SW480 (cell line): ENCODE measurements around the gene KLRC2.
"Not testable (repeated sequence)": the region's sequence is repeated elsewhere in the genome, so short reads cannot be mapped to it uniquely, and the experiment has no call there.

Experiments
- DNase-seq: peaks from one replicate; pipeline ENCODE4 v3.0.0-alpha.2; 2016; ENCODE audit warnings: low spot score

KLRC2 gene

DNA sequence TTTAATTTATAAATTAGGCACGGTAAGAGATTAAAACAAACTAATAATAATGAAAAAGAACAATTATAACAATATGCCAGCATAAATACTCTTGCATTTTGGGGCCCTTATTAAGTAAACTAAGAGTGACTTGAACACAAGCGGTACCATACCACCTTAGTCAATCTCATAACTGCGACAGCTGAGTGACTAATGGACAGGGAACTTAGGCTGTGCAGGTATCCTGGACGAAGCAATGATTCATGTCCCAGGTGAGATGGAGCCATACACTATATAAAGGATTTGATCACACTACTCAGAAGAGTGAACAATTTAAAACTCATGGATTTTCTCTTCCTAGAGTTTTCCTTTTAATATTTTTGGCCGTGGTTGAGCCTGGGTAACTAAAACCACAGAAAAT lies 30.5 kb downstream of the KLRC2 start:
- DNase-seq, result no peak

DNA sequence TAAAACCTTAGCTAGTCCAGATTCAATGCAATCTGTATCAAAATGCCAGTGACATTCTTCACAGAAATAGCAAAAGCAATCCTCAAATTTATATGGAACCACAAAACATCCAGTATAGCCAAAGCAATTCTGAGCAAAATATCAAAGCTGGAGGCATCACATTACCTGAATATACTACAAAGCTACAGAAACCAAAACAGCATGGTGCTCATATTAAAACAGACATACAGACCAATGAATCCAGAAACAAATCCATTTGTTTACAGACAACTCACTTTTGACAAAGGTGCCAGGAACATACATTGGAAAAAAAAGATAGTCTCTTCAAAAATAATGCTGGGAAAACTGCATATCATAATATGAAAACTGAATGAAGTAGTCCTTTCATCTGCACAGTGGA lies 31.0 kb downstream of the KLRC2 start:
- DNase-seq, result no peak

DNA sequence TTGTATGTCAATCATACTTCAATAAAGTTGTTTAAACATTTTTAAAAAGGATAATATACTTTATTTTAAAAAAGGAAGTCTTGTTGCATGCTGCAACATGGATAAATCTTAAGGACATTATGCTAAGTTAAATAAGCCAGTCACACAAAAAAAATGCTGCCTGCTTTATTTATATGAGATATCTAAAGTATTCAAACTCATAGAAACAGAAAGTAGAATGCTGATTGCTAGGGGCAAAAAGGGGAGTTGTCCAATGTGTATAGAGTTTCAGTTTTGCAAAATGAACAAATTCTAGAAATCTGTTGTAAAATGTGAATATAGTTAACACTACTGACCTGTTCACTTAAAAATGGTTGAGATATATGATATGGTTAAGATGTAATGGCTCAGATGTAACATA lies 35.0 kb downstream of the KLRC2 start:
- DNase-seq, result no peak

DNA sequence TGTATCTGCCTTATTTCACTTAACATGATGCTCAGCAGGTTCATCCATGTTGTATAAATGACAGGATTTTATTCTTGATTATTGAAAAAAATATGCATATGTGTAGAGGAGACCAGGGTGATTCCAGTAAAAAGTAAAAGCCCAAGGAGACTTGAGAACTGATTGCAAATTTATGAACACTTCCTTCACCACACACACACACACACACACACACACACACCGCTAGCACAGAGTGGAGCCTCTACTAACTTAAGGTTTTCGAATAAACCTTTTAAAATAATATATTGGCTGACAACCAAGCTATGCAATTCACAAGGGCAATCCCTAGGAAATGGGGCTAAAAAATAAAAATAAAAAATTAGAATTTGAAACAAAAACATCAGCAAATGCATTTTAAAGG lies 37.6 kb downstream of the KLRC2 start:
- no peak for DNase-seq

DNA sequence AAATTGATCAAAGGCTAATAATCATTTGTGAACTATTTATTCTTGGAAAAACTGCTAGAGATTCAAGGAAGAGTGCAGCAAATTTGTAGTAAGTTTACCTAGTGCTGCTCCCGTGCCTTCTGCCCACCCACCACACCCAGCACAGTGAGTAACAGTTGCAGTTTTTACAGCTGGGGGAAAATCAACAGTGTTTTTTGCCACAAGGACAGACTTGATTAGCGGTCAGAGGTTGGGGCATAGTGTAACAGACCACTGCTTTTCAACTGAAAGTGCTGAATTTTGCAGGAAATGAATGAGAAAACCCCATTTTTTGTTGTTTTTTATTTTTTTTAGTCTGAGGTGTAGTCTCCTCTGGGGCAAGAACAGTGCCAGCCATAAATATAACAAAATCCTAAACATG lies 38.5 kb downstream of the KLRC2 start:
- peak; percentile 37 for DNase-seq

DNA sequence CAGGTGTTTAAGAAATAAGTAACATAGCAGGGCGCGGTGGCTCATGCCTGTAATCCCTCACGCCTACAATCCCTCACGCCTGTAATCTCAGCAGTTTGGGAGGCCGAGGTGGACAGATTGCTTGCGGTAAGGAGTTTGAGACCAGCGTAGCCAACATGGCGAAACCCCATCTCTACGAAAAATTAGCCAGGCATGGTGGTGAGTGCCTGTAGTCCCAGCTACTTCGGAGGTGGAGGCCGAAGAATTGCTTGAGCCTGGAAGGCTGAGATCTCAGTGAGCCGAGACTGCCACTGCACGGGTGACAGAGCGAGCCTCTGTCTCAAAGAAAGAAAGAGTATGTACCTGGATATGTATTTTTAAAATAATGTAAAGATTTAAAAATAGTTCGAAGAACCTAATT lies 39.6 kb downstream of the KLRC2 start:
- not testable (repeated sequence) for DNase-seq

DNA sequence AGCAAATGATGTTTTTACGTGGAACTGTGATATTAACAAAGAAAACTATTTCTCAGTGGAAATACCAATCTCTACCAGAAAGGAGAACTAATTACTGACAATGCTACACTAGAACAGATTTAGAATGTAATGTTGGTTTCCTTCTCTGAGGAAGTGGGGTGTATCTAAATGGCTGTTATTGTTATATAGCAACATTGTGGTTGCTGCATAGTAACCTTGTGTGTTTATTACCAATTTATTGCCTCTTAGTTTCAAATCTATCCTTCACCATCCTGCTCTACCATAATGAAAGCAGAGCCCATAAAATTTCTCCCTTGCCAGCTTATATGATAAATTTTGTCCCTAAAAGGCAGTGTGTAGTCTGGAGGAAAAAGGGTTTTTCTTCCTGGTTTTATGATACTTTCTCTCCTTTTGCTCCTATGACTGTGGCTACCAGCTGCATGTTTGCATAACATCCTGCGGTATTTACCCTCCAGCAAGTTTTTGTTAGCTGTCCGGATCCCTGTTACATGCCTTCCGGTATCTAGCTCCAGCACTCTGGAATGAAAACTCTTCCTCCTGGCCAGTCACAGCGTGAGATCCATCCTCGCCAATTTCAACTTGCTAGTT lies 40.3 kb downstream of the KLRC2 start:
- peak; percentile 96 for DNase-seq

DNA sequence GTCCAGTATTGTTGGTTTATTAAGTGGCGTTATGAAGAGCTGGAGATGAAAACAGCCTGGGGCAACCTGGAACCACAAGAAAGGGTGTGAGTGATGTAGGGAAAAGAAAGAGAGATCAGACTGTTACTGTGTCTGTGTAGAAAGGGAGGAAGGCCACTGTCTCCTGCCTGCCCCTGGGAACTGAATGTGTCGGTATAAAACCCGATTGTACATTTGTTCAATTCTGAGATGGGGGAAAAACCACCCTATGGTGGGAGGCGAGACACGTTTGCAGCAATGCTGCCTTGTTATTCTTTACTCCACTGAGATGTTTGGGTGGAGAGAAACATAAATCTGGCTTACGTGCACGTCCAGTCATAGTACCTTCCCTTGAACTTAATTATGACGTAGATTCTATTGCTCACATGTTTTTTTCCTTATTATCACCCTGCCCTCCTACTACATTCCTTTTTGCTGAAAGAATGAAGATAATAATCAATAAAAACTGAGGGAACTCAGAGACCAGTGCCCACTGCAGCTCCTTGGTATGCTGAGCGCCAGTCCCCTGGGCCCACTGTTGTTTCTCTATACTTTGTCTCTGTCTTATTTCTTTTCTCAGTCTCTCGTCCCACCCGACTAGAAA lies 41.2 kb downstream of the KLRC2 start:
- DNase-seq, result peak; percentile 47

DNA sequence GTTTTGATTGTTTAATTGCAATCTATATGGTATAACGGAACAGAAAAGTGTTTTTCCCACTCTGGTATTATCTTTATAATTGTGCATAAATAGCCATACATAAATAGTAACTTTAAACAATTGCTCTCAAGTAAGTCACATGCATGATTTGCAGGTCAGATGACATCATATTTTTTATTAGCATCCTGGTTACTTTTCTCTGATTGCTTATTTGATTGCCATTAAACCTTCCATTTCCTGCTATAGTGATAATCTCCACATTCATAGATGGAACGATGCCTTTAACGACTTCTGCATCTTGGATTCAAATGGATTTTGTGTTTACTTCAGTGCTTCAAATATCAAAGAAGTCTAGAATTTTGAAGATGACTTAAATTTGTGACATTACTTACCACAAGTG lies 42.5 kb downstream of the KLRC2 start:
- DNase-seq, result no peak

DNA sequence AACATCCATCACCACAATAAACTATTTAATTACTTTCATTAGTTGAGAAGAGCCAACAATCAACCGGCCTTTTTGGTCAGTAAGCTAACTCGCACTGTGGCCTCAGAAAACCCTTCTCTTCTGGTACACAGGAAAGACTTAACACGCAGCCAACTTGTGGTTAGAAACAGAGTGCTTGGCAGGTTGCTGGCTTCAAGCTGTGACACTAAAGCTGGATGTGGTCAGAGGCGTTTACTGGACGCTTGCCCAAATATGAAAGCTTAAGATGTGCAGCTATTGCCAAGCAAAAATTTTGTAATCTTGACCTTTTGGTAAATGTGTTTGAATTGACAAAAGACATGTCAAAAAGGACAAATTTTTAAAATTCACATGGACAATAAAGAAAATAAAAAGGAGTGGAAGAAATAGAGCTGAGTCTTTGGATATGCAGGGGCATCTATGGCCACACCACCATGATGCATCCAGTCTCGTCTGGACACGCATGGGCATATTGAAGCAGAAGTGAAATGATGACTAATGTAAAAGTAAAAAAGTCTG lies 43.3 kb downstream of the KLRC2 start:
- DNase-seq, result peak; percentile 70

DNA sequence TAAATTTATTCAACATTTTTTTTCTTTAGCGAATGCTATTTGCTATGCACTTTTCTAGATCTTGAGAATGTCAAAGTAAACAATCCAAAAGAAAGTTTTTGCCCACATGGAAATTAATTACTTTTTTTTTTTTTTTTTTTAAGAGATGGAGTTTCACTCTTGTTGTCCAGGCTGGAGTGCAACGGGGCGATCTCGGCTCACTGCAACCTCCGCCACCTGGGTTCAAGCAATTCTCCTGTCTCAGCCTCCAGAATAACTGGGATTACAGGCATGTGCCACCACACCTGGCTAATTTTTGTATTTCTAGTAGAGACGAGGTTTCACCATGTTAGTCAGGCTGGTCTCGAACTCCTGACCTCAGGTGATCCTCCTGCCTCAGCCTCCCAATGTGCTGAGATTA lies 44.8 kb downstream of the KLRC2 start:
- DNase-seq, result not testable (repeated sequence)

DNA sequence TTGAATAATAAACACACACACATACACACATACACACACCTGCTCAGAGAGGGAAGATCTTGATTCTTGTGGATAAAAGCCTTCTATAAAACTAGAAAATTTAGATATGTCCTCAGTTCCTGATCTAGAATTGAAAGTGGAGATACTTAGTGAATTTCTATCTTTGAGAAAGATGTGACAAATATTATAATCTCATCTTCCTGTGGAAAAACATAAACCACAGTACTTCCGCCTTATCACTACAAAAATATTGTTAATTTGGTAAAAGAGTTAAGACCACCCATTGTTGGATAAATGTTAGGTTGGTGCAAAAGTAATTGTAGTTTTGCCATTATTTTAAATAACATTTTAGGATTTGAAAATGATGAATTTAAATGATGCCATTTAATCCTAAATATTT lies 45.9 kb downstream of the KLRC2 start, which contains the start of gene KLRK1:
KLRK1 (minus strand) TSS at position 138 of the 400 bp plus-strand sequence. CDS start 1,231 bp downstream, outside the sequence.
- DNase-seq, result no peak

DNA sequence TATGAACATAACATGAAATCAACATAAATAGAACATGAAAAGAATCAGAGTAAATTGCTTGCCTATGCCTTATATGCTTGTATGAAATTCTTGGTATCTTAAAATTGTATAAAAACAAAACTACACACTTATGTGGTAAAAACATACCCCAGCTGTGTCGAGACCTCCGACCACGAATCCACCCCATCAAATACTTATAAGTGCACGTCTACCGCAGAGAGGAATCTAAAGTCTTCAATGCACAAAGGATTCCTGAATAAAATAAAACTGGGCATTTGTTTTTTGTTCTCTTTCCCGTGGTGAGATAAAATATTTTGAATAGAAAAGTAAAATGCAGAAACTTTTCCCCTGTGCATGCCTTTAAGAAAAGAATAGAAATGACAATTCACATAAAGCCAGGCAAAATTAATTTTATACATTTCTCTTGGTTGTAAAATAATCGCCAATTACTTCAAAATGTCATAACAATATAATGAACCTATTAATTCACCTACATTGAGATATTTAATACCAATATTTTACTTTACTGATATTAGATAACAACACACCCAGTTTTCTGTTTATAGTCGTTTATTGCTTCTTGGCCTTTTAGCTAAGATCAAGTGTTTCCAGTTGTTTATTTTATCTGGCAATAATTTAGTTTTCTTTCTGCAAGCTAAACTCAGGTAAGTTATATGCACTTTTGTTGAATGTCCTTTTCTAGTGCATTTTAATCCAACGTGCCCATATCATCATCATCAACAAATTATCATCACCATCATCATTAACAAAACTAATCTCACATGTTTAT lies 47.0 kb downstream of the KLRC2 start:
- no peak for DNase-seq

DNA sequence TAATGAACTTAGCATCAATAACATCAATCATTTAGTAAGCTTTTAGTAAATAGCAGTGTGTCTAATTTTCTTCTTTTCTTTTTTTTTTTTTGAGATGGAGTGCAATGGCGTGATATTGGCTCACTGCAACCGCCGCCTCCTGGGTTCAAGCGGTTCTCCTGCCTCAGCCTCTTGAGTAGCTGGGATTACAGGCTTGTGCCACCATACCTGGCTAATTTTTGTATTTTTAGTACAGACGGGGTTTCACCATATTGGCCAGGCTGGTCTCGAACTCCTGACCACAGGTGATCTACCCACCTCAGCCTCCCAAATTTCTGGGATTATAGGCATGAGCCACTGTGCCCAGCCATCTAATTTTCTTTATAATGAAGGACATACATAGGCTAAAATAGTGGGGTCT lies 48.3 kb downstream of the KLRC2 start:
- DNase-seq, result not testable (repeated sequence)

DNA sequence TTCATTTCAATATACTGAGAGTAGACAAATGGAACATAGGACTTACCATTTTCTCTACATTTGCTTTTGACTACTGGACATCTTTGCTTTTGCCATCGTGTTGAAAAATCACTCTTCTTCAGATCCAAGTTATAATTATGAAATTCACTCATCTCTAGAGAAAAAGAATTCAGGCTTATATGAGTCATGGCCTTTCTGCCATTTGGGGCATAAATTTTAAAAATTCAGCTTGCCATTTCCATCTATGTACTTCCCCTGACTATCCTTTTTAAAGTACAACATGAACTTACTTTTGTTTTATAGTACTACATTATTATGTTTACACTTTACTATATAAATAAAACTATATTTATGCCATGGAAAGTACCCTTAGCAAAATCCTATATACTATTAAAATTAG lies 49.0 kb downstream of the KLRC2 start:
- DNase-seq, result no peak

DNA sequence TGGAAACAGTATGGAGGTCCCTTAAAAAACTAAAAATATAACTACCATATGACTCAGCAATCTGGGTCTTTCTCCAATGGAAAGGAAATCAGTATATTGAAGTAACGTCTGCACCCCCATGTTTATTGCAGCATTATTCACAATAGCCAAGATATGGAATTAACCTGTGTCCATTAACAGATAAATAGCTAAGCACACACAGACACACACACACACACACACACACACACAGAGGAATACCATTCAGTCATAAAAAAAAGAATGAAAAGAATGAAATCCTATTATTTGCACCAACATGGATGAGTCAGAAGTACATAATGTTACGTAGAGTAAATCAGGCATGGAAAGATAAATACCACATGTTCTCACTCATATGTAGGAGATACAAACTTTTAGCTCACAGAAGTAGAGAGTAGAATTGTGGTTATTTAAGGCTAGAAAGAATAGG lies 50.6 kb downstream of the KLRC2 start:
- DNase-seq, result peak; percentile 33

DNA sequence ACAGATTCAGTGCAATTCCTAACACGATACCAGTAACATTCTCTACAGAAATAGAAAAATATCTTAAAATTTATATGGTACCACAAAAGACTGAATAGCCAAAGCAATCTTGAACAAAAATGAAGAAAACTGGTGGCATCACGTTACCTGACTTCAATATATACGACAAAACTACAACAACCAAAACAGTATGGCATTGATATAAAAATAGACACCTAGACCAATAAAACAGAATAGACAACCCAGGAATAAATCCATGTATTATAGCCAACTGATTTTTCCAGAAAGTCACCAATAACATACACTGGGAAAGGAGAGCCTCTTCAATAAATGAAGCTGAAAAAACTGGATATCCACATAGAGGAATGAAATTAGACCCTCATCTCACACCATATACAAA lies 51.6 kb downstream of the KLRC2 start:
- DNase-seq, result no peak

DNA sequence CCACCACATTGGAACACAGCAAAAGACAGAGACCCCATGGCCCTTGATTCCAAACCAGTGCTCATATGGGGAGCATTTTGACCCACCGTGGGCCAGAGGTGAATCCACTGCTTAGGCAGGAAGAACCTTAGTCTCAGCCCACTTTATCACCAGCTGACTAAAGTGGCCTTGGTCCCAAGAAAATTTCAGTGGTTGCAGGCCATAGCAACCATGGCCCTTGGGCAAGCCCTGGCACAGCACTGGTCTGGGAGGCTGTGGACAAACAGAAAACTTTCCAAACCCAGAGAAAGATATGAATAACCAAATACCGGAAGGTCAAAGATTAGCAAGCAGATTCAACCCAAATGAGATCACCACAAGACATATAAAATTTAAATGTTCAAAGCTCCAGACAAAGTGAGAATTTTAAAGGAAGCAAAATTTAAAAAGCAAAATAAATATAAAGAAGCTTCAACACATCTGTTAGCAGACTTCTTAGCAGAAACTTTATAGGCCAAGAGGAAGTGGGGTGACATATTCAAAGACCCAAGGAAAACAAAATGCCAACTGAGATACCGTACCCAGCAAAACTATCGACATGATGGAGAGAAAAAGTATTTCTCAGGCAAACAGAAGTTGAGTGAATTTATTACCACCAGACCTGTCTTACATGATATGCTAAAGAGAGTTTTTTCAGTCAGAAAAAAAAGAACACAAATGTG lies 53.7 kb downstream of the KLRC2 start:
- no peak for DNase-seq
